HT-29 (cell line): ENCODE results near the gene ZNF654. TPM values are rescaled to one million over a fixed set of nuclear protein-coding genes. Genes with fewer than 3 reads are reported as not detected.

ENCODE experiments used
- total RNA-seq: library from RNA; depleted of rRNA; stranded (reverse); fragments of >200 nt; shearing (Covaris generic); gene quantifications from 2 replicates; pipeline ENCODE4 v1.2.3, GENCODE V29; 2014; rRNA removed

Gene ZNF654
- total RNA-seq, 1 experiment from 2014 or later: 1.0 TPM

Other genes with a start within 250 kb of the ZNF654 start
- 3.3 and 3.6 TPM in 2 replicates for gene CGGBP1, start 250 bp upstream of the ZNF654 start, total RNA-seq
- 3.1 and 3.3 TPM in 2 replicates for gene C3orf38, start 90.7 kb downstream of the ZNF654 start, total RNA-seq